Transverse colon (tissue), 4 donors: ENCODE results near the gene LYVE1. TPM values are rescaled to one million over a fixed set of nuclear protein-coding genes. Genes with fewer than 3 reads are reported as not detected.
"Not testable (repeated sequence)": the region's sequence is repeated elsewhere in the genome, so short reads cannot be mapped to it uniquely, and the experiment has no call there.

Experiments used
- DNase-seq: peaks from one replicate; pipeline ENCODE4 v3.0.0-alpha.2; 2019
- H3K27ac ChIP-seq, 4 donors: fragments of 200-600 bp; sonication (generic); 2 replicates each; pipeline ENCODE4 v1.5.1; 2016 to 2018; ENCODE audit warnings: inconsistent platforms in 4 of 4
- H3K27me3 ChIP-seq: fragments of 200-600 bp; sonication (generic); 2 replicates; pipeline ENCODE4 v1.5.1; 2017; ENCODE audit warnings: inconsistent platforms
- H3K36me3 ChIP-seq, 4 donors: fragments of 200-600 bp; sonication (generic); 2 replicates each; pipeline ENCODE4 v1.5.1; 2017 to 2019; ENCODE audit warnings: inconsistent platforms in 4 of 4
- H3K4me1 ChIP-seq, 4 donors: fragments of 200-600 bp; sonication (generic); 2 replicates each; pipeline ENCODE4 v1.5.1; 2017 to 2020; ENCODE audit warnings: inconsistent platforms in 4 of 4
- H3K4me3 ChIP-seq, 4 donors: fragments of 200-600 bp; sonication (generic); 1 replicate in 1 of 4; 2 replicates in 3 of 4; pipeline versions ENCODE4 v1.5.1 to v1.6.1; 2017 to 2019; ENCODE audit warnings: inconsistent platforms in 4 of 4
- H3K9me3 ChIP-seq, 2 donors: fragments of 200-600 bp; sonication (generic); 2 replicates each; pipeline ENCODE4 v1.5.1; 2017 to 2019; ENCODE audit warnings: inconsistent platforms in 2 of 2
- CTCF ChIP-seq, 5 experiments: fragments of 200-600 bp in 3 of 5; fragments of 450-650 bp in 2 of 5; sonication (generic) in 3 of 5; IDR thresholded peaks; 1 replicate in 2 of 5; 2 replicates in 3 of 5; pipeline ENCODE4 v1.5.1; 2016 to 2017; ENCODE audit warnings: antibody characterized with exemption in 5 of 5, inconsistent platforms in 3 of 5, mild to moderate bottlenecking in 2 of 5, moderate library complexity in 1 of 5
- EP300 ChIP-seq: sonication (generic); formaldehyde crosslinking; IDR thresholded peaks from one replicate; pipeline ENCODE4 v1.6.1; 2017; ENCODE audit warnings: antibody characterized with exemption, low read depth
- POLR2A ChIP-seq: fragments of 450-650 bp; IDR thresholded peaks from one replicate; pipeline ENCODE4 v1.6.1; 2016; ENCODE audit warnings: antibody characterized with exemption, mild to moderate bottlenecking, moderate library complexity
- POLR2AphosphoS5 ChIP-seq, 3 donors: sonication (generic); formaldehyde crosslinking; IDR thresholded peaks; one replicate each; pipeline ENCODE4 v1.6.1; 2016; ENCODE audit warnings: antibody characterized with exemption in 3 of 3
- WGBS, 2 donors: methylation state at CpG; one replicate each; pipeline ENCODE4 v1.1.5; 2018; ENCODE audit warnings: low coverage in 1 of 2; 5-methylcytosine and 5-hydroxymethylcytosine counted together
- in situ Hi-C, 4 donors: fragments of 200-750 bp; cut with MboI; loops; one replicate each; pipeline versions ENCODE4 v1.15.0 to v1.15.1; 2017; ENCODE audit warnings: low sequenced_read_pairs in 3 of 4, low pct_ligation_motif_present in 1 of 4, low pct_unique_long_range_greater_than_20kb in 1 of 4
- intact Hi-C: fragments of 100-400 bp; cut with DNase I; formaldehyde crosslinking; loops from one replicate; pipeline ENCODE4 v1.15.1; 2023; ENCODE audit warnings: low total_unique reads
- total RNA-seq, 4 donors: library from RNA; depleted of rRNA; stranded (reverse); fragments of >200 nt; gene quantifications; one replicate each; pipeline ENCODE4 v1.1.0, GENCODE V29; 2016

LYVE1 gene
- total RNA-seq, 4 donors from 2014 or later: 8.2 to 41.6 (median 31.7) TPM

GRCh38 chr11:10599388-10600175, 31.1 kb upstream of the LYVE1 start:
- intact Hi-C loops: loop anchor here (1.0 kb wide), 1 partner anchor 18 kb away; no protein-coding TSS in a partner anchor
- Histone ChIP-seq H3K4me1 (peaks cover 0 to 33% (median 11%) of the 10 kb centered on the region in 4 donors), H3K27ac (peak overlapping the region; percentile 38 to 84 (median 80)), H3K27me3 (no peaks in the 10 kb centered on the region), H3K36me3 (no peaks in the 10 kb centered on the region), H3K9me3 (no peaks in the 10 kb centered on the region), H3K4me3 (no peak overlapping the region)
- in situ Hi-C loops: no loop called here
- no peak for DNase-seq
- WGBS, 2 donors: 77% methylated on average over 6 of the region's 6 CpGs; no CpG with 5 or more reads in 1 of the 2 donors
- TF ChIP-seq POLR2AphosphoS5 (IDR thresholded peaks at IDR 0.05) (peak; percentile 34 to 55 (median 47)), POLR2A (no peak), EP300 (no peak)

GRCh38 chr11:10598816-10599215, 30.4 kb upstream of the LYVE1 start:
- in situ Hi-C loops (no loop called here), intact Hi-C loops (no loop called here)
- TF ChIP-seq CTCF (IDR thresholded peaks at IDR 0.05) (no peak), POLR2A (no peak), EP300 (no peak), POLR2AphosphoS5 (IDR thresholded peaks at IDR 0.05) (no peak)
- no peak overlapping the region for H3K4me3 ChIP-seq
- peaks cover 0 to 27% (median 9%) of the 10 kb centered on the region in 4 donors for H3K4me1 ChIP-seq
- no peak for DNase-seq
- 86% methylated on average over 5 to 6 of the region's 6 CpGs for WGBS, 2 donors
- H3K27me3 ChIP-seq: no peaks in the 10 kb centered on the region
- H3K36me3 ChIP-seq: no peaks in the 10 kb centered on the region
- peak overlapping the region; percentile 38 to 84 (median 80) for H3K27ac ChIP-seq
- no peaks in the 10 kb centered on the region for H3K9me3 ChIP-seq

- no peaks in the 10 kb centered on the region for H3K36me3 ChIP-seq
- no peaks in the 10 kb centered on the region for H3K27me3 ChIP-seq
- 82 to 93% methylated on average over 2 of the region's 2 CpGs for WGBS, 2 donors
- H3K9me3 ChIP-seq: no peaks in the 10 kb centered on the region
- H3K27ac ChIP-seq: peak overlapping the region; percentile 16 to 84 (median 80)
- in situ Hi-C loops: no loop called here
- intact Hi-C loops: no loop called here
- TF ChIP-seq POLR2A: no peak
- peak in 1 of 3 donors; percentile 12 for TF ChIP-seq POLR2AphosphoS5 (IDR thresholded peaks at IDR 0.05)
- H3K4me3 ChIP-seq: no peak overlapping the region
- DNase-seq: no peak
- peaks cover 0 to 25% (median 8%) of the 10 kb centered on the region in 4 donors for H3K4me1 ChIP-seq
These were observed 29.4 kb upstream of the LYVE1 start for GRCh38 chr11:10597877-10598351.

GRCh38 chr11:10595840-10596239, 27.4 kb upstream of the LYVE1 start:
- H3K27me3 ChIP-seq, DNase-seq, H3K9me3 ChIP-seq, in situ Hi-C loops, intact Hi-C loops, H3K36me3 ChIP-seq, H3K4me3 ChIP-seq, H3K27ac ChIP-seq: not testable (repeated sequence)
- 85 to 96% methylated on average over 2 of the region's 2 CpGs for WGBS, 2 donors
- peaks cover 0 to 25% (median 8%) of the 10 kb centered on the region in 4 donors for H3K4me1 ChIP-seq

- in situ Hi-C loops (no loop called here), intact Hi-C loops (no loop called here)
- Histone ChIP-seq H3K27ac (no peak overlapping the region), H3K27me3 (no peaks in the 10 kb centered on the region), H3K4me3 (no peak overlapping the region), H3K9me3 (no peaks in the 10 kb centered on the region), H3K4me1 (peaks cover 0 to 13% (median 3%) of the 10 kb centered on the region in 4 donors), H3K36me3 (no peaks in the 10 kb centered on the region)
- no peak for DNase-seq
- TF ChIP-seq CTCF (IDR thresholded peaks at IDR 0.05) (no peak), EP300 (no peak), POLR2A (no peak), POLR2AphosphoS5 (IDR thresholded peaks at IDR 0.05) (no peak)
- 56 to 60% methylated on average over 3 to 4 of the region's 4 CpGs for WGBS, 2 donors
These were observed 25.9 kb upstream of the LYVE1 start for GRCh38 chr11:10594407-10594806.
